ENCODE results near the gene RPS6KL1.

- TF ChIP-seq EZH2phosphoT487 (IDR thresholded peaks at IDR 0.05; ENCODE audit: low read length) (no peak), CTCF (IDR thresholded peaks at IDR 0.05; ENCODE audit: low read length) (no peak), EZH2 (optimal IDR thresholded peaks at IDR 0.05; ENCODE audit: low read depth, low read length) (no peak)
These were observed 33.4 kb upstream of the RPS6KL1 start for GRCh38 chr14:74956280-74957072.
